ENCODE measurements around the gene SLC12A7.

- no peak for TF ChIP-seq POLR2A (IDR thresholded peaks at IDR 0.05; ENCODE audit: low read length)
- TF ChIP-seq GATA1 (IDR thresholded peaks at IDR 0.05; ENCODE audit: low read depth, low read length), result no peak
These were observed 3.4 kb upstream of the SLC12A7 start for GRCh38 chr5:1115123-1115815.
